ENCODE data around the gene CHRNA5.

Gene CHRNA5

GRCh38 chr15:78637776-78638435 is 72.6 kb downstream of the CHRNA5 start:
- TF ChIP-seq CTCF (IDR thresholded peaks at IDR 0.05; ENCODE audit: insufficient read depth, low read depth, low read length, missing control alignments) = no peak

GRCh38 chr15:78638658-78639314 is 73.5 kb downstream of the CHRNA5 start:
- TF ChIP-seq CTCF (IDR thresholded peaks at IDR 0.05; ENCODE audit: insufficient read depth, low read depth, low read length, missing control alignments) = peak; percentile 51
- peak; percentile 47 for DNase-seq (ENCODE audit: low read depth)

More at GRCh38 chr15:78637776-78638435, 72.6 kb downstream of the CHRNA5 start:
- H3K4me3 ChIP-seq (ENCODE audit: low read length) = no peak overlapping the region
- no peak for DNase-seq (ENCODE audit: low read depth)

GRCh38 chr15:78640527-78641101 is 75.3 kb downstream of the CHRNA5 start:
- H3K4me3 ChIP-seq (ENCODE audit: low read length) = peak overlapping the region; percentile 29
- TF ChIP-seq CTCF (IDR thresholded peaks at IDR 0.05; ENCODE audit: insufficient read depth, low read depth, low read length, missing control alignments) = no peak
- no peak for DNase-seq (ENCODE audit: low read depth)

More at GRCh38 chr15:78638658-78639314, 73.5 kb downstream of the CHRNA5 start:
- no peak overlapping the region for H3K4me3 ChIP-seq (ENCODE audit: low read length)

GRCh38 chr15:78641102-78641748 is 75.9 kb downstream of the CHRNA5 start, which contains the start of gene CHRNB4:
Gene CHRNB4 (minus strand): TSS chr15:78641210. CDS start chr15:78641133, 77 bp downstream.
- DNase-seq (ENCODE audit: low read depth) = peak; percentile 76
- peak; percentile 18 for TF ChIP-seq CTCF (IDR thresholded peaks at IDR 0.05; ENCODE audit: insufficient read depth, low read depth, low read length, missing control alignments)
- peak within 1 kb of the TSS; percentile 29 for H3K4me3 ChIP-seq (ENCODE audit: low read length)

GRCh38 chr15:78641749-78642275 is 76.5 kb downstream of the CHRNA5 start:
- DNase-seq (ENCODE audit: low read depth) = no peak
- no peak overlapping the region for H3K4me3 ChIP-seq (ENCODE audit: low read length)
- no peak for TF ChIP-seq CTCF (IDR thresholded peaks at IDR 0.05; ENCODE audit: insufficient read depth, low read depth, low read length, missing control alignments)

- H3K4me3 ChIP-seq (ENCODE audit: low read length) = no peak overlapping the region
- no peak for DNase-seq (ENCODE audit: low read depth)
- TF ChIP-seq CTCF (IDR thresholded peaks at IDR 0.05; ENCODE audit: insufficient read depth, low read depth, low read length, missing control alignments) = no peak
Observed at GRCh38 chr15:78642331-78642730, 77.0 kb downstream of the CHRNA5 start.
